IMR-90 (cell line): Measurements from ENCODE around the gene PYGB.

ENCODE experiments used
- BHLHE40 ChIP-seq: fragments of 150-350 bp; IDR thresholded peaks from 2 replicates; pipeline ENCODE4 v1.6.1; 2016; ENCODE audit warnings: mild to moderate bottlenecking, low read depth, low read length
- CEBPB ChIP-seq: IDR thresholded peaks from 2 replicates; pipeline ENCODE4 v1.6.1; 2012; ENCODE audit warnings: low read depth, low read length, improper control_type of control experiment
- FOS ChIP-seq: fragments of 150-350 bp; IDR thresholded peaks from 2 replicates; pipeline ENCODE4 v1.6.1; 2016; ENCODE audit warnings: low read depth, low read length
- POLR2A ChIP-seq: IDR thresholded peaks from 2 replicates; pipeline ENCODE4 v1.6.1; 2012; ENCODE audit warnings: mild to moderate bottlenecking, low read depth, low read length
- RAD21 ChIP-seq: IDR thresholded peaks from 2 replicates; pipeline ENCODE4 v1.6.1; 2012; ENCODE audit warnings: low read length, improper control_type of control experiment
- RCOR1 ChIP-seq: IDR thresholded peaks from 2 replicates; pipeline ENCODE4 v1.6.1; 2012; ENCODE audit warnings: mild to moderate bottlenecking, low read length, improper control_type of control experiment; ENCODE audit not compliant: insufficient replicate concordance
- SMC3 ChIP-seq: fragments of 150-350 bp; IDR thresholded peaks from 2 replicates; pipeline ENCODE4 v1.6.1; 2016; ENCODE audit warnings: low read depth, mild to moderate bottlenecking, antibody characterized with exemption, low read length, moderate library complexity
- TF ChIP-seq, protein P1 (sequence below): conservative IDR thresholded peaks from 2 replicates; pipeline ENCODE4 v1.5.1; 2012; ENCODE audit warnings: mild to moderate bottlenecking, low read depth, low read length, improper control_type of control experiment
- TF ChIP-seq, protein P2 (sequence below): fragments of 150-350 bp; IDR thresholded peaks from 2 replicates; pipeline ENCODE4 v1.6.1; 2016; ENCODE audit warnings: low read depth, mild to moderate bottlenecking, low read length, moderate library complexity, borderline replicate concordance

GRCh38 chr20:25206548-25206947 lies 41.3 kb upstream of the PYGB start:
- TF ChIP-seq, protein P1, sequence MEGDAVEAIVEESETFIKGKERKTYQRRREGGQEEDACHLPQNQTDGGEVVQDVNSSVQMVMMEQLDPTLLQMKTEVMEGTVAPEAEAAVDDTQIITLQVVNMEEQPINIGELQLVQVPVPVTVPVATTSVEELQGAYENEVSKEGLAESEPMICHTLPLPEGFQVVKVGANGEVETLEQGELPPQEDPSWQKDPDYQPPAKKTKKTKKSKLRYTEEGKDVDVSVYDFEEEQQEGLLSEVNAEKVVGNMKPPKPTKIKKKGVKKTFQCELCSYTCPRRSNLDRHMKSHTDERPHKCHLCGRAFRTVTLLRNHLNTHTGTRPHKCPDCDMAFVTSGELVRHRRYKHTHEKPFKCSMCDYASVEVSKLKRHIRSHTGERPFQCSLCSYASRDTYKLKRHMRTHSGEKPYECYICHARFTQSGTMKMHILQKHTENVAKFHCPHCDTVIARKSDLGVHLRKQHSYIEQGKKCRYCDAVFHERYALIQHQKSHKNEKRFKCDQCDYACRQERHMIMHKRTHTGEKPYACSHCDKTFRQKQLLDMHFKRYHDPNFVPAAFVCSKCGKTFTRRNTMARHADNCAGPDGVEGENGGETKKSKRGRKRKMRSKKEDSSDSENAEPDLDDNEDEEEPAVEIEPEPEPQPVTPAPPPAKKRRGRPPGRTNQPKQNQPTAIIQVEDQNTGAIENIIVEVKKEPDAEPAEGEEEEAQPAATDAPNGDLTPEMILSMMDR: no peak
- TF ChIP-seq RAD21 (no peak), CEBPB (no peak), POLR2A (no peak), RCOR1 (no peak), SMC3 (no peak), FOS (no peak), BHLHE40 (no peak)
- TF ChIP-seq, protein P2, sequence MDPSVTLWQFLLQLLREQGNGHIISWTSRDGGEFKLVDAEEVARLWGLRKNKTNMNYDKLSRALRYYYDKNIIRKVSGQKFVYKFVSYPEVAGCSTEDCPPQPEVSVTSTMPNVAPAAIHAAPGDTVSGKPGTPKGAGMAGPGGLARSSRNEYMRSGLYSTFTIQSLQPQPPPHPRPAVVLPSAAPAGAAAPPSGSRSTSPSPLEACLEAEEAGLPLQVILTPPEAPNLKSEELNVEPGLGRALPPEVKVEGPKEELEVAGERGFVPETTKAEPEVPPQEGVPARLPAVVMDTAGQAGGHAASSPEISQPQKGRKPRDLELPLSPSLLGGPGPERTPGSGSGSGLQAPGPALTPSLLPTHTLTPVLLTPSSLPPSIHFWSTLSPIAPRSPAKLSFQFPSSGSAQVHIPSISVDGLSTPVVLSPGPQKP: no peak
